MM.1S (cell line): Measurements from ENCODE around the gene FRMD3.

Experiments
- EZH2 ChIP-seq: fragments of 300-600 bp; sonication (generic); optimal IDR thresholded peaks from 2 replicates; pipeline ENCODE3; 2017; ENCODE audit warnings: low read depth, mild to moderate bottlenecking, antibody characterized with exemption, low read length, mixed read lengths
- TF ChIP-seq, protein P1 (sequence below): fragments of 300-600 bp; sonication (generic); IDR thresholded peaks from 2 replicates; pipeline ENCODE4 v1.5.1; 2016; ENCODE audit warnings: antibody characterized with exemption, low read length, mixed read lengths

DNA sequence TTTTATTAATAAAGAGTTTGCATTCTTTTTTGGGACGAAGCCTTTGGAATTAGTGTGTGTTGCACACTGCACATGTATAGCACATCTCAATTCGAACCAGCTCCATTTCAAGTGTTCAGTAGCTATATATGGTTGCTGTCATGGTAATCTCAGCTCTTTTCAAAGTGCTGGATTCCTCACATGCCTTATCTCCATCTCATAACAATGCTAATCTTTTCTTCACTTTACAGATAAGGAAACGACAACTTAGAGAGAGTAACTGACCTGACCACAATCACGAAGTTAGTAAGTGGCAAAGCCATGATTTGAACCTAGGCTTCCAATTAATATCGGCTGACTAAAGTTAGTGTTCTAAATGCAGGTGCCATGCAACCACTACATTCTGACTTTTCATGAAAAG lies 270.5 kb downstream of the FRMD3 start:
- TF ChIP-seq, protein P1, sequence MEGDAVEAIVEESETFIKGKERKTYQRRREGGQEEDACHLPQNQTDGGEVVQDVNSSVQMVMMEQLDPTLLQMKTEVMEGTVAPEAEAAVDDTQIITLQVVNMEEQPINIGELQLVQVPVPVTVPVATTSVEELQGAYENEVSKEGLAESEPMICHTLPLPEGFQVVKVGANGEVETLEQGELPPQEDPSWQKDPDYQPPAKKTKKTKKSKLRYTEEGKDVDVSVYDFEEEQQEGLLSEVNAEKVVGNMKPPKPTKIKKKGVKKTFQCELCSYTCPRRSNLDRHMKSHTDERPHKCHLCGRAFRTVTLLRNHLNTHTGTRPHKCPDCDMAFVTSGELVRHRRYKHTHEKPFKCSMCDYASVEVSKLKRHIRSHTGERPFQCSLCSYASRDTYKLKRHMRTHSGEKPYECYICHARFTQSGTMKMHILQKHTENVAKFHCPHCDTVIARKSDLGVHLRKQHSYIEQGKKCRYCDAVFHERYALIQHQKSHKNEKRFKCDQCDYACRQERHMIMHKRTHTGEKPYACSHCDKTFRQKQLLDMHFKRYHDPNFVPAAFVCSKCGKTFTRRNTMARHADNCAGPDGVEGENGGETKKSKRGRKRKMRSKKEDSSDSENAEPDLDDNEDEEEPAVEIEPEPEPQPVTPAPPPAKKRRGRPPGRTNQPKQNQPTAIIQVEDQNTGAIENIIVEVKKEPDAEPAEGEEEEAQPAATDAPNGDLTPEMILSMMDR, result no peak
- no peak for TF ChIP-seq EZH2
